Measurements from ENCODE around the gene PTGFRN. TPM values are rescaled to one million over a fixed set of nuclear protein-coding genes. Genes with fewer than 3 reads are reported as not detected.
A peak's percentile ranks its signal among the peaks of the same experiment; 100 is the strongest.

Gene PTGFRN
- total and polyA plus RNA-seq, 5 experiments from 2014 or later, result 0.09 to 0.47 (median 0.23) TPM; not detected in 2

- DNase-seq (no peak), ATAC-seq (no peak)
- H3K9me3 Mint-ChIP-seq, result no peaks in the 10 kb centered on the region
- no peak overlapping the region for H3K4me3 Mint-ChIP-seq
- H3K4me1 Mint-ChIP-seq, result peaks cover 14 to 27% (median 18%) of the 10 kb centered on the region in 4 donors
- peak overlapping the region in 1 of 10 donors; percentile 57 for H3K27ac Mint-ChIP-seq
- no peaks in the 10 kb centered on the region for H3K27me3 Mint-ChIP-seq
- no peaks in the 10 kb centered on the region for H3K36me3 Mint-ChIP-seq
- POLR2A ChIA-PET, result no interaction called here
Observed at GRCh38 chr1:116941670-116942069, 32.0 kb downstream of the PTGFRN start.

GRCh38 chr1:116942344-116942743 lies 32.6 kb downstream of the PTGFRN start:
- POLR2A ChIA-PET, result no interaction called here
- H3K9me3 Mint-ChIP-seq, result no peaks in the 10 kb centered on the region

GRCh38 chr1:116943438-116943837 lies 33.7 kb downstream of the PTGFRN start:
- H3K36me3 Mint-ChIP-seq, result no peaks in the 10 kb centered on the region
- DNase-seq (no peak), ATAC-seq (no peak)
- H3K27me3 Mint-ChIP-seq, result no peaks in the 10 kb centered on the region
- no peaks in the 10 kb centered on the region for H3K9me3 Mint-ChIP-seq
- H3K4me1 Mint-ChIP-seq, result peaks cover 14 to 27% (median 18%) of the 10 kb centered on the region in 4 donors
- no peak overlapping the region for H3K27ac Mint-ChIP-seq
- no peak overlapping the region for H3K4me3 Mint-ChIP-seq
- POLR2A ChIA-PET, result no interaction called here

More at GRCh38 chr1:116942344-116942743, 32.6 kb downstream of the PTGFRN start:
- Mint-ChIP-seq H3K4me1 (peaks cover 14 to 27% (median 18%) of the 10 kb centered on the region in 4 donors), H3K4me3 (peak overlapping the region in 1 of 10 donors; percentile 19), H3K27me3 (no peaks in the 10 kb centered on the region), H3K27ac (peak overlapping the region in 4 of 10 donors; percentile 52 to 77 (median 64)), H3K36me3 (no peaks in the 10 kb centered on the region)
- ATAC-seq (peak in 1 of 2 donors; percentile 93), DNase-seq (peak in 4 of 10 donors; percentile 7 to 53 (median 24))

- ATAC-seq (no peak), DNase-seq (no peak)
- peaks cover 14 to 27% (median 18%) of the 10 kb centered on the region in 4 donors for H3K4me1 Mint-ChIP-seq
- no peaks in the 10 kb centered on the region for H3K27me3 Mint-ChIP-seq
- H3K9me3 Mint-ChIP-seq, result no peaks in the 10 kb centered on the region
- H3K36me3 Mint-ChIP-seq, result no peaks in the 10 kb centered on the region
- peak overlapping the region in 2 of 10 donors; percentile 40 to 67 for H3K27ac Mint-ChIP-seq
- H3K4me3 Mint-ChIP-seq, result no peak overlapping the region
- POLR2A ChIA-PET, result no interaction called here
Observed at GRCh38 chr1:116944613-116945012, 34.9 kb downstream of the PTGFRN start.

GRCh38 chr1:116945421-116945820 lies 35.7 kb downstream of the PTGFRN start:
- Mint-ChIP-seq H3K27ac (peak overlapping the region in 5 of 10 donors; percentile 40 to 81 (median 67)), H3K4me3 (peak overlapping the region in 1 of 10 donors; percentile 13), H3K36me3 (no peaks in the 10 kb centered on the region), H3K27me3 (no peaks in the 10 kb centered on the region), H3K9me3 (no peaks in the 10 kb centered on the region), H3K4me1 (peaks cover 15 to 27% (median 19%) of the 10 kb centered on the region in 4 donors)
- ATAC-seq (no peak), DNase-seq (no peak)
- POLR2A ChIA-PET, result no interaction called here

- Mint-ChIP-seq H3K36me3 (no peaks in the 10 kb centered on the region), H3K4me3 (no peak overlapping the region), H3K27ac (peak overlapping the region in 3 of 10 donors; percentile 31 to 81 (median 40)), H3K9me3 (no peaks in the 10 kb centered on the region), H3K27me3 (no peaks in the 10 kb centered on the region), H3K4me1 (peaks cover 15 to 27% (median 19%) of the 10 kb centered on the region in 4 donors)
- no peak for DNase-seq
- POLR2A ChIA-PET, result no interaction called here
- no peak for ATAC-seq
Observed at GRCh38 chr1:116945996-116946395, 36.3 kb downstream of the PTGFRN start.

DNA sequence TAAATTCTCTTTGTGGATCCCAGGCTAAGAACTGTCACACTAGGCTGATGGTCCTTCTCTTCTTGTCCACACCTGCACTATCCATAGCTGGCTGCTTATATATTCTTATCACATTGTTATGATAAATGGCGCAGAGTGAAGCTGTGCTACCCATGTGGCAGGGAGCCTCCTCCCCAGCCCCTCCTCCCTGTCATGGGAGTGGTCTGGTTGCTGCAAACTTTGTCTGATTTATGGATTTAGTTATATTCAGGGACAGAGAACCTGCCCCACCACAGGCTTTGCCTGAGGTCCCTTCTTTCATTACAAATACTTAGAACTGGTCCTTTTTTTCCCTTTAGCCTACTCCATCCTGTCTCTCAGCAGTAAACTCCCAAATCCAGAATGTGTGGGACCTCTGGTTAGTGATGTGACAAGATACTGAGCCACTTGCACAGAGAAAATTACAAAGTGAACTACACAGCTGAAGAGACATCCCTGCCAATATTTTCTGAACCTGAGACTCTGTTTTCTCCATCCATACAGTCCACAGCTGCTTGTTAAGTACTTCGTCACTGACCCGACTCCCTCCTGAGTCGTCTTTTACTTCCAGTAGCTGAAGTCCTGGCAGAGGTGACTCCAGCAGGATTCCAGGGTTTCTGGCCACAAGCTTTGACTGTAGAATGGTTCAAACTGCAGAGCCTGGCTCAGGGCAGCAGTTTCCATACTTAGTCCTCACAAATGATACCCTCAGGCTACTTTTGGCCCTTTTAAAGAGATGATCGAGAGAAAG lies 37.6 kb downstream of the PTGFRN start:
- H3K4me1 Mint-ChIP-seq, result peaks cover 13 to 23% (median 17%) of the 10 kb centered on the region in 4 donors
- ATAC-seq (no peak), DNase-seq (no peak)
- H3K4me3 Mint-ChIP-seq, result no peak overlapping the region
- no peaks in the 10 kb centered on the region for H3K9me3 Mint-ChIP-seq
- no peak overlapping the region for H3K27ac Mint-ChIP-seq
- no peaks in the 10 kb centered on the region for H3K36me3 Mint-ChIP-seq
- no peaks in the 10 kb centered on the region for H3K27me3 Mint-ChIP-seq
- POLR2A ChIA-PET, result interaction anchor here (1.1 kb wide), 1 partner anchor 33 kb away, joined by 3 read pairs; no protein-coding TSS in a partner anchor

- H3K36me3 Mint-ChIP-seq, result no peaks in the 10 kb centered on the region
- peaks cover 8 to 15% (median 12%) of the 10 kb centered on the region in 4 donors for H3K4me1 Mint-ChIP-seq
- no peak overlapping the region for H3K27ac Mint-ChIP-seq
- no peaks in the 10 kb centered on the region for H3K27me3 Mint-ChIP-seq
- ATAC-seq (no peak), DNase-seq (no peak)
- POLR2A ChIA-PET, result interaction anchor here (1.1 kb wide), 1 partner anchor 33 kb away, joined by 3 read pairs; no protein-coding TSS in a partner anchor
- no peak overlapping the region for H3K4me3 Mint-ChIP-seq
- no peaks in the 10 kb centered on the region for H3K9me3 Mint-ChIP-seq
Observed at GRCh38 chr1:116948046-116948445, 38.3 kb downstream of the PTGFRN start.

DNA sequence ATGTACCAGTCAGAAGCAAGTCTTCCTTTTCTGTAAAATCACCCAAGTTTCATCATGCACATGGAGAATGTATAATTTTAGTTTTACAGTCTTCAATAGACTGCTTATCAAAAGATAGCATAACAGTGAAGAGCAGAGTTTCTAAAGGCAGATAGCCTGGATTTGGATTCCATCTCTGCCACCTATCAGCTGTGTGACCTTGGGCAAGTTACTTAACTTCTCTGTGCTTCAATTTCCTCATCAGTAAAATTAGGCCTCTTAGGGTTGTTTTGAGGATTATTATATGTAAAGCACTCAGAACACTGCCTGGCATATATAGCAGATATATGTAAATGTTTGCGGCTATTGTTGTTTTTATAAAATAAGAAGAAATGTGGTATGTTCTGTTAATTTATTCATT lies 38.9 kb downstream of the PTGFRN start:
- POLR2A ChIA-PET, result interaction anchor here (1.1 kb wide), 1 partner anchor 34 kb away, joined by 3 read pairs; no protein-coding TSS in a partner anchor

GRCh38 chr1:116949213-116949985 lies 39.7 kb downstream of the PTGFRN start:
- no peak for ATAC-seq
- no peak overlapping the region for H3K27ac Mint-ChIP-seq
- no peak overlapping the region for H3K4me3 Mint-ChIP-seq
- no peak for DNase-seq
- no peaks in the 10 kb centered on the region for H3K9me3 Mint-ChIP-seq
- no peaks in the 10 kb centered on the region for H3K27me3 Mint-ChIP-seq
- H3K4me1 Mint-ChIP-seq, result peaks cover 8 to 12% (median 10%) of the 10 kb centered on the region in 4 donors
- POLR2A ChIA-PET, result no interaction called here
- no peaks in the 10 kb centered on the region for H3K36me3 Mint-ChIP-seq

More for the DNA sequence above, 38.9 kb downstream of the PTGFRN start:
- H3K9me3 Mint-ChIP-seq, result no peaks in the 10 kb centered on the region
- peaks cover 8 to 14% (median 10%) of the 10 kb centered on the region in 4 donors for H3K4me1 Mint-ChIP-seq
- DNase-seq (no peak), ATAC-seq (no peak)
- no peaks in the 10 kb centered on the region for H3K27me3 Mint-ChIP-seq
- H3K36me3 Mint-ChIP-seq, result no peaks in the 10 kb centered on the region
- peak overlapping the region in 2 of 10 donors; percentile 28 to 65 for H3K27ac Mint-ChIP-seq
- H3K4me3 Mint-ChIP-seq, result no peak overlapping the region

GRCh38 chr1:116950517-116951199 lies 40.9 kb downstream of the PTGFRN start:
- Mint-ChIP-seq H3K27me3 (no peaks in the 10 kb centered on the region), H3K4me1 (peaks cover 4 to 6% (median 5%) of the 10 kb centered on the region in 4 donors), H3K4me3 (no peak overlapping the region), H3K27ac (peak overlapping the region in 1 of 10 donors; percentile 7), H3K36me3 (no peaks in the 10 kb centered on the region), H3K9me3 (no peaks in the 10 kb centered on the region)
- DNase-seq (no peak), ATAC-seq (no peak)
- POLR2A ChIA-PET, result interaction anchor here (0.6 kb wide), 2 partner anchors 99 to 170 kb away, joined by 3 read pairs; no protein-coding TSS in a partner anchor

DNA sequence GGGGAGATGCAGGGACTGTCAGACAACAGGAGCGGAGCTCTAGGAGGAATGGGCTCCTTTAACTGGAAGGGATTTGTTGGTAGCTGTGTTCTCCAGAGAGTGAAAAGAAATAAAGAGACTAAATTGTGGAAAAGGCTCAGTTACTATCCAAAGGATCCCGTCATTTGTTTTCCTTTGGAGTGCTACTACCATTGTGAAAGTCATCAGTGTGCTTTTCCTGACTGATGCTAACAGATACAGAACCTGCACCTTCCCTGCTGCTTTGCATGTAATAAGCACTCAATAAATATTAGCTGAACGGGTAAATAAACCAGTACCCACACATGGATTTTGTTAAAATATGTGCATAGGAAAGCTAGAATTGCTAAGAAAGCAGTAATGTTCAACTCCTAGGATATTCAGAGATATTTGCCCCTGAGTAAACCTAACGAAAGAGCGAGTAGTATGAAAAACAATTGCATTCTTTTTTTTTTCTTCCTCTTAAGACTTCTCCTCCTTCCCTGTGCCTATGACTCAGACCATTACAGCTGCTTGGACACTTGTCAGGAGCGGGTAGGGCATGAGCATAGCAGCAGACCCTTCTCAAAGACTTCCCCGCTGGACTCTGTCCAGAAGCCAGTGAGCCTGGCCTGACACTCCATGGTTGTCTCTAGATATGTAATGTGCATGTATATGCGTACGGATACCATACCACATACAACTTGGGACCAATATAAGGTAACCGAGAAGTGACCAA lies 41.7 kb downstream of the PTGFRN start:
- DNase-seq, result no peak
- POLR2A ChIA-PET, result interaction anchor here (0.6 kb wide), 2 partner anchors 99 to 169 kb away, joined by 3 read pairs; no protein-coding TSS in a partner anchor
- ATAC-seq, result no peak
- Mint-ChIP-seq H3K9me3 (no peaks in the 10 kb centered on the region), H3K4me1 (peaks cover 0 to 3% (median 0%) of the 10 kb centered on the region in 4 donors), H3K27me3 (no peaks in the 10 kb centered on the region), H3K4me3 (no peak overlapping the region), H3K27ac (no peak overlapping the region), H3K36me3 (no peaks in the 10 kb centered on the region)
